ENCODE measurements around the gene CPED1. TPM values are rescaled to one million over a fixed set of nuclear protein-coding genes. Genes with fewer than 3 reads are reported as not detected.

Gene CPED1
- total RNA-seq, 4 donors from 2014 or later: 32.5 to 49.5 (median 40.2) TPM

- TF ChIP-seq, protein P1, sequence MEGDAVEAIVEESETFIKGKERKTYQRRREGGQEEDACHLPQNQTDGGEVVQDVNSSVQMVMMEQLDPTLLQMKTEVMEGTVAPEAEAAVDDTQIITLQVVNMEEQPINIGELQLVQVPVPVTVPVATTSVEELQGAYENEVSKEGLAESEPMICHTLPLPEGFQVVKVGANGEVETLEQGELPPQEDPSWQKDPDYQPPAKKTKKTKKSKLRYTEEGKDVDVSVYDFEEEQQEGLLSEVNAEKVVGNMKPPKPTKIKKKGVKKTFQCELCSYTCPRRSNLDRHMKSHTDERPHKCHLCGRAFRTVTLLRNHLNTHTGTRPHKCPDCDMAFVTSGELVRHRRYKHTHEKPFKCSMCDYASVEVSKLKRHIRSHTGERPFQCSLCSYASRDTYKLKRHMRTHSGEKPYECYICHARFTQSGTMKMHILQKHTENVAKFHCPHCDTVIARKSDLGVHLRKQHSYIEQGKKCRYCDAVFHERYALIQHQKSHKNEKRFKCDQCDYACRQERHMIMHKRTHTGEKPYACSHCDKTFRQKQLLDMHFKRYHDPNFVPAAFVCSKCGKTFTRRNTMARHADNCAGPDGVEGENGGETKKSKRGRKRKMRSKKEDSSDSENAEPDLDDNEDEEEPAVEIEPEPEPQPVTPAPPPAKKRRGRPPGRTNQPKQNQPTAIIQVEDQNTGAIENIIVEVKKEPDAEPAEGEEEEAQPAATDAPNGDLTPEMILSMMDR (IDR thresholded peaks at IDR 0.05; ENCODE audit: low read depth): no peak
Observed at GRCh38 chr7:121153995-121154394, 165.5 kb downstream of the CPED1 start.

DNA sequence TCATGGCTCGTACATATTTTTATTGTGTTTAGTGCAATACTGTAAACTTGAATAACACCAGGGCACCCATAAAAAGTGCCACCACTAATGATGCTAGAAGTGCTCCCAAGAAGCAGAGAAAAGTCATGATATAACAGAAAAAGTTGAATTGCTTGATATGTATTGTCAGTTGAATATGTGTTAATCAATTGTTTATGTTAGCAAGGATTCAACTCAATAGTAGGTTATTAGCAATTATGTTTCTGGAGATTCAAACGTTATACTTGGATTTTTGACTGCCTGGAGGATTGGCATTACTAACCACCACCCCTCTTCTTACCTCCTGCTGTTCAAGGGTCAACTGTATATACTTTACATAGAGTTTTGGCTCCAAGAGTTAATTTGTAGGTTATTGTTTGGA is 168.3 kb downstream of the CPED1 start:
- TF ChIP-seq, protein P1 (IDR thresholded peaks at IDR 0.05; ENCODE audit: low read depth): no peak

GRCh38 chr7:121157341-121157751 is 168.8 kb downstream of the CPED1 start:
- TF ChIP-seq, protein P1 (IDR thresholded peaks at IDR 0.05; ENCODE audit: low read depth): no peak

DNA sequence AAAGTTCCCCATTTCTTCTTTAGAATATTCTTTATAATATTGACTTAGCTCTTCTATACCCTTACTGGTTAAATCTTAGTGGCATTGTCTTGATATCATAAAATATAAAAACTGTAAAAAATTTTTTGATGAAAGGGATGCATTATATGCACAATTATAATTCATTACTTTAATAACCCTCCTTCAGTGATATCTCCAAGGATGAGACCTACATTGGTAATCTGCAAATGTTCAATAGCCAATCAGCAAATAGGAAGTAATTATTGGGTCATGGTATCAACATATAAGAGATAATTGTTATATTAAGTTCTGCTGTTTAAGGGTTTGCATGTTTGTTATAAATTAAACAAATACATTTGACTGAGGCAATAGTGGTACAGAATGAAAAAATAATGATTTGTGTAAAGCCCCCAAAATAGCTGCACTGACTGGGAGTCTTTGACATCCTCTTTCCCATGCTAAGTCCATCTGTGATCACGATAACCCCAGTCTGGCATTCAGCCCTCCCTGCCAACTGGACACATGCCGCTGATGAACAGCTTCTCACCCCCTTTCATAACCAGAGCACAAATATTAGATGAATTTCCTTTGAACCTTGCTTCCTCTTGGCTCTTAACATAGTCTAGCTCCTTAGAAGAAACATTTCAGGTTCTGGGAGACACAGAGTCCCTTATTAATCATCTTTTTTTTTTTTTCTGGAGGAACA is 169.5 kb downstream of the CPED1 start:
- TF ChIP-seq, protein P1 (IDR thresholded peaks at IDR 0.05; ENCODE audit: low read depth): no peak

DNA sequence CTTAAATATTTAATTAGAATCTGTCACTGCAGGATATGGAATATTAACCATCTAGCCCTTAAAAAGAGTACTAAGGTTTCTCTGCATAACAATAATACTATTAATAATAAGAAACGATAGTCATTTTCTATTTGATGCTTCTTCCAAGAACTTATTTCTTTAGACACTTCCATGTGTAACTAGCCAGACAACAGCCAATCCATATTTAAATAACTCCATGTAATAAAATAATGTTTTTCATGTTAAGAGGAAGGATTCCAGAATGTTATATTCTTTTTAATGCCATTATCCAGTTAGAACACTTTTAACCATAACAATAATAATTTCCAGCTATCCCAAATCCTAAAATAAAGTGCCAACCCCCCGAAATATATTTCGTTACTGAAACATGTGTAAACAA is 170.2 kb downstream of the CPED1 start:
- TF ChIP-seq, protein P1 (IDR thresholded peaks at IDR 0.05; ENCODE audit: low read depth): no peak

DNA sequence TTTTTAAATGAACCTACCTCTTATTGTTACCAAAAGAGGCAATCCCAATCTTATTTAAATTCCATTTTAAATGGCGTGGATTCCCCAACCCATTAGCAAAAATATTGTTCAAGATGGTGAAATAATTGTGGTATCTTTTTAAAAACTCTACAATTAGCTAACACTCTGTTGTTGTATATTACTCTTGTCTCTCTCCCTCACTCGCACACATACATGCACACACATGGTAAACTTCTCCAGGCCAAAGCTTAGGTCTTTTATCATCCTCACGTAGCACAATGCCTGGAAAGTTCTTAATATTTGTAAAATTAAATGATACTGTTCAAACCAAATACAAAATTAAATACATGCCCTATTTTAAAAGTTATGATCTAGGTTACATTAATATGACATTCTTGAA is 171.0 kb downstream of the CPED1 start:
- TF ChIP-seq, protein P1 (IDR thresholded peaks at IDR 0.05; ENCODE audit: low read depth): no peak

DNA sequence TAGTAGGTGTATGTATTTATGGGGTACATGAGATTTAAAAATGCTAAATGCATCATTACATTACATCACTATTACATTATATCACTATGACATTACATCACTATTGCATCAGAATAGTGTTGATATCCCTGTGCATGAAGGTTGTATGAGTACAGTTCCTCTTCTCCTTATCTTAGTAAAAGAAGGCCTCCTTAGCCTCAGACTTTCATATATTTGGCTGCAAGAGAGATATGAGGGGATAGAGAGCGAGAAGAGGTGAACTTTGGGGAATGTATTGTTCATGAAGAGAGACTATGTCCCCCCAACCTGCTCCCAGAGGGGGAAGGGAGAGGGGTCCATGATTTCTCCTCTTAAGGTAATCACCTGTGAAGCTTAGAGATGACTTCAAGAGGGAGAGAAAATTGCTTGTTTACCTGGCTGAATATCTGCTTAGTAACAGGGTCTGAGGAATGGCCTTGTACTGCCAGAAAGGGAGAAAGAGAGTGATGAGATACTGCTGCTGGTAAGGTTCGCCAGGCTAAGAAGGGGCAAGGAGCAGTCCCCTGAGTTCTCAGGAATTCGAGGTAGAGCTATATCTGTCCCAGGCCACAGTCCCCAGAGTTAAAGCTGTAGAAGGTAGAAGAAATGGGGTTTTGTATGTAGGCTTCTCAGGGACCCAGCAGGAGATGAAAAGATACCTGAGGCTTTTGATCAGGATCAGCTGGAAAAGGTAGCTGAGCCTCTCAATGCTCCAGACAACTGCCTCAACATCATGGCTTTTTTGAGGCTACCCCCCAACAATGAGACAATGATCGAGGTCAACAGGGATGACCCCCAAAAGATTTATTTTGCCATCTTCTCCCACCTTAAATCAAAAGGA is 171.9 kb downstream of the CPED1 start:
- TF ChIP-seq, protein P1 (IDR thresholded peaks at IDR 0.05; ENCODE audit: low read depth): no peak
